Neutrophil (primary cell): Measurements from ENCODE around the gene OR5K3.

Experiments used
- H3K27ac ChIP-seq: fragments of 200-600 bp; sonication (generic); 2 replicates; pipeline ENCODE4 v1.5.1; 2016; ENCODE audit warnings: mild to moderate bottlenecking, moderate library complexity
- H3K27me3 ChIP-seq: fragments of 200-600 bp; sonication (generic); 2 replicates; pipeline ENCODE4 v1.6.0; 2016; ENCODE audit warnings: mild to moderate bottlenecking
- H3K36me3 ChIP-seq: fragments of 200-600 bp; sonication (generic); 2 replicates; pipeline ENCODE4 v1.5.1; 2017
- H3K4me1 ChIP-seq, 2 experiments: fragments of 200-600 bp in 1 of 2; sonication (generic) in 1 of 2; 1 replicate in 1 of 2; 2 replicates in 1 of 2; pipeline versions ENCODE4 v1.5.1 to v1.6.1; 2013 to 2016; ENCODE audit warnings: low read depth in 1 of 2, low read length in 1 of 2, mild to moderate bottlenecking in 1 of 2, moderate library complexity in 1 of 2; ENCODE audit not compliant: control insufficient read depth in 1 of 2, insufficient read depth in 1 of 2
- H3K4me3 ChIP-seq, 2 experiments: fragments of 200-600 bp in 1 of 2; sonication (generic) in 1 of 2; 1 replicate in 1 of 2; 2 replicates in 1 of 2; pipeline ENCODE4 v1.5.1; 2013 to 2016; ENCODE audit warnings: low read depth in 1 of 2, low read length in 1 of 2, mild to moderate bottlenecking in 1 of 2, moderate library complexity in 1 of 2
- H3K9me3 ChIP-seq: fragments of 200-600 bp; sonication (generic); 2 replicates; pipeline ENCODE4 v1.5.1; 2016
- CTCF ChIP-seq: fragments of 200-600 bp; sonication (generic); IDR thresholded peaks from 2 replicates; pipeline ENCODE4 v1.5.1; 2016; ENCODE audit warnings: antibody characterized with exemption

The OR5K3 gene

GRCh38 chr3:98359250-98359649 is 31.2 kb upstream of the OR5K3 start:
- H3K4me3 ChIP-seq = no peak overlapping the region
- H3K4me1 ChIP-seq = no peaks in the 10 kb centered on the region
- H3K27ac ChIP-seq = no peak overlapping the region
- no peak for TF ChIP-seq CTCF
- no peaks in the 10 kb centered on the region for H3K27me3 ChIP-seq
- H3K9me3 ChIP-seq = no peaks in the 10 kb centered on the region
- no peaks in the 10 kb centered on the region for H3K36me3 ChIP-seq

GRCh38 chr3:98359993-98360675 is 30.3 kb upstream of the OR5K3 start:
- Histone ChIP-seq H3K4me1 (no peaks in the 10 kb centered on the region), H3K9me3 (no peaks in the 10 kb centered on the region), H3K4me3 (no peak overlapping the region), H3K27me3 (no peaks in the 10 kb centered on the region), H3K36me3 (no peaks in the 10 kb centered on the region), H3K27ac (no peak overlapping the region)
- TF ChIP-seq CTCF = no peak

- no peak overlapping the region for H3K27ac ChIP-seq
- TF ChIP-seq CTCF = no peak
- H3K36me3 ChIP-seq = no peaks in the 10 kb centered on the region
- H3K4me1 ChIP-seq = no peaks in the 10 kb centered on the region
- no peaks in the 10 kb centered on the region for H3K9me3 ChIP-seq
- no peaks in the 10 kb centered on the region for H3K27me3 ChIP-seq
- no peak overlapping the region for H3K4me3 ChIP-seq
Measured at GRCh38 chr3:98360681-98361080, 29.8 kb upstream of the OR5K3 start.

- Histone ChIP-seq H3K9me3 (no peaks in the 10 kb centered on the region), H3K4me1 (no peaks in the 10 kb centered on the region), H3K27me3 (no peaks in the 10 kb centered on the region), H3K36me3 (no peaks in the 10 kb centered on the region), H3K27ac (no peak overlapping the region), H3K4me3 (no peak overlapping the region)
- TF ChIP-seq CTCF = no peak
Measured at GRCh38 chr3:98361289-98361688, 29.2 kb upstream of the OR5K3 start.

GRCh38 chr3:98367464-98368246 is 22.8 kb upstream of the OR5K3 start:
- no peaks in the 10 kb centered on the region for H3K27me3 ChIP-seq
- H3K4me1 ChIP-seq = no peaks in the 10 kb centered on the region
- H3K9me3 ChIP-seq = no peaks in the 10 kb centered on the region
- no peak overlapping the region for H3K27ac ChIP-seq
- TF ChIP-seq CTCF = no peak
- no peaks in the 10 kb centered on the region for H3K36me3 ChIP-seq
- no peak overlapping the region for H3K4me3 ChIP-seq
